SK-N-SH (cell line): ENCODE measurements around the gene TMPRSS9.

Source experiments
- CTCF ChIP-seq: fragments of 200-600 bp; sonication (generic); IDR thresholded peaks from 2 replicates; pipeline ENCODE4 v1.6.1; 2017; ENCODE audit warnings: antibody characterized with exemption, mild to moderate bottlenecking, moderate library complexity
- EZH2phosphoT487 ChIP-seq: fragments of 200-600 bp; sonication (generic); IDR thresholded peaks from 2 replicates; pipeline ENCODE4 v1.6.1; 2017; ENCODE audit warnings: low read depth, mixed run types, mild to moderate bottlenecking, antibody characterized with exemption, moderate library complexity, borderline replicate concordance
- FOXJ3 ChIP-seq: sonication (generic); formaldehyde crosslinking; IDR thresholded peaks from 2 replicates; pipeline ENCODE4 v1.5.1; 2020; ENCODE audit warnings: mild to moderate bottlenecking, missing genetic modification reagents
- NRF1 ChIP-seq: IDR thresholded peaks from 2 replicates; pipeline ENCODE4 v1.6.1; 2012; ENCODE audit warnings: low read depth, mild to moderate bottlenecking, low read length
- TAF1 ChIP-seq: IDR thresholded peaks from 2 replicates; pipeline ENCODE4 v1.6.1; 2012; ENCODE audit warnings: low read depth, mild to moderate bottlenecking, low read length, moderate library complexity, borderline replicate concordance
- TEAD4 ChIP-seq: IDR thresholded peaks from 2 replicates; pipeline ENCODE4 v1.4.0; 2012; ENCODE audit warnings: mild to moderate bottlenecking, borderline replicate concordance; ENCODE audit not compliant: insufficient read depth
- TF ChIP-seq, protein P1 (sequence below): IDR thresholded peaks from 2 replicates; pipeline ENCODE4 v1.4.0; 2012; ENCODE audit warnings: low read depth

DNA sequence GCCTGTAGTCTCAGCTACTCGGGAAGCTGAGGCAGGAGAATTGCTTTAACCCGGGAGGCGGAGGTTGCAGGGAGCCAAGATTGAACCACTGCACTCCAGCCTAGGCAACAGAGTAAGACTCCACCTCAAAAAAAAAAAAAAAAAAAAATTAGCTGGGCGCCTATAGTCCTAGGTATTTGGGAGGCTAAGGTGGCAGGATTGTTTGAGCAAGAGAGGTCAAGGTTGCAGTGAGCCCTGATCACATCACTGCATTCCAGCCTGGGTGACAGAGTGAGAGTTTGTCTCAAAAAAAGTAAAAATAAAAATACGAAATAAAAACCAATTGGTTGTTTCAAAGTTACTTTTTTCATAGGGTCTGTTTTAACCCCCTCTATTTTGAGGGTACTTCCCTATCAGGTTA, 98.0 kb downstream of the TMPRSS9 start:
- no peak for TF ChIP-seq FOXJ3
- no peak for TF ChIP-seq NRF1
- TF ChIP-seq CTCF = no peak
- no peak for TF ChIP-seq TEAD4
- TF ChIP-seq, protein P1, sequence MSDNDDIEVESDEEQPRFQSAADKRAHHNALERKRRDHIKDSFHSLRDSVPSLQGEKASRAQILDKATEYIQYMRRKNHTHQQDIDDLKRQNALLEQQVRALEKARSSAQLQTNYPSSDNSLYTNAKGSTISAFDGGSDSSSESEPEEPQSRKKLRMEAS = no peak
- no peak for TF ChIP-seq EZH2phosphoT487
- no peak for TF ChIP-seq TAF1
